A673 (cell line): ENCODE measurements around the gene FBXO22. TPM values are rescaled to one million over a fixed set of nuclear protein-coding genes. Genes with fewer than 3 reads are reported as not detected.
"Not testable (repeated sequence)": the region's sequence is repeated elsewhere in the genome, so short reads cannot be mapped to it uniquely, and the experiment has no call there.

Experiments used
- BruUV-seq: library from RNA; stranded (reverse); fragments of 400-500 nt; replicated peaks from 2 replicates; lab custom pipeline; 2021; lab: Mats Ljungman, UMichigan
- CTCF ChIA-PET: fragments of 300-600 bp; sonication (Branson Sonifier 250); formaldehyde crosslinking; loops from one replicate; lab custom pipeline; 2022; ENCODE audit warnings: antibody characterized with exemption; lab: Charles Lee
- POLR2A ChIA-PET: fragments of 300-600 bp; sonication (Branson Sonifier 250); formaldehyde crosslinking; loops from one replicate; lab custom pipeline; 2022; ENCODE audit warnings: antibody characterized with exemption; ENCODE audit not compliant: low non-redundant PET; lab: Charles Lee
- DNase-seq: peaks from one replicate; pipeline ENCODE4 v3.0.0-alpha.2; 2015; ENCODE audit warnings: low spot score
- H3K27ac ChIP-seq: fragments of 200-600 bp; sonication (generic); 2 replicates; pipeline ENCODE4 v1.5.1; 2016; ENCODE audit warnings: mixed run types, low read depth, mild to moderate bottlenecking, mixed read lengths, antibody characterized with exemption, low read length; ENCODE audit not compliant: poor library complexity, severe bottlenecking
- H3K27me3 ChIP-seq: fragments of 200-600 bp; sonication (generic); replicated peaks from 2 replicates; pipeline ENCODE4 v1.6.1; 2017; ENCODE audit warnings: mixed run types, low read depth, mild to moderate bottlenecking, mixed read lengths, antibody characterized with exemption, low read length; ENCODE audit not compliant: insufficient read depth, poor library complexity
- H3K36me3 ChIP-seq: fragments of 200-600 bp; sonication (generic); 2 replicates; pipeline ENCODE4 v1.6.1; 2016; ENCODE audit warnings: mixed run types, mild to moderate bottlenecking, mixed read lengths, antibody characterized with exemption, low read length; ENCODE audit not compliant: insufficient read depth, poor library complexity, severe bottlenecking
- H3K4me1 ChIP-seq: fragments of 200-600 bp; sonication (generic); 2 replicates; pipeline ENCODE4 v1.6.1; 2017; ENCODE audit warnings: mixed run types, mild to moderate bottlenecking, mixed read lengths, antibody characterized with exemption, low read length; ENCODE audit not compliant: insufficient read depth, poor library complexity, severe bottlenecking
- H3K4me3 ChIP-seq: fragments of 200-600 bp; sonication (generic); 2 replicates; pipeline ENCODE4 v1.5.1; 2016; ENCODE audit warnings: low read depth, mixed run types, mild to moderate bottlenecking, mixed read lengths, low read length; ENCODE audit not compliant: poor library complexity, severe bottlenecking
- H3K9me3 ChIP-seq: fragments of 200-600 bp; sonication (generic); 2 replicates; pipeline ENCODE4 v1.6.1; 2016; ENCODE audit warnings: mixed run types, low read depth, mild to moderate bottlenecking, mixed read lengths, antibody characterized with exemption, low read length; ENCODE audit not compliant: poor library complexity, severe bottlenecking
- EZH2 ChIP-seq: fragments of 200-600 bp; sonication (generic); IDR thresholded peaks from 2 replicates; pipeline ENCODE4 v1.6.1; 2017; ENCODE audit warnings: borderline replicate concordance, low read depth, mild to moderate bottlenecking, mixed read lengths, antibody characterized with exemption, low read length; ENCODE audit not compliant: poor library complexity, severe bottlenecking
- intact Hi-C: fragments of 100-400 bp; cut with micrococcal nuclease; formaldehyde crosslinking; loops from one replicate; pipeline ENCODE4 v1.10.0; 2022; ENCODE audit not compliant: unreplicated experiment
- total RNA-seq: library from RNA; stranded (reverse); gene quantifications from 2 replicates; pipeline ENCODE4 v1.2.3, GENCODE V29; 2021
- TF ChIP-seq, protein P1 (sequence below): fragments of 300-800, 200-600 bp; sonication (generic); conservative IDR thresholded peaks from 2 replicates; pipeline ENCODE4 v1.5.1; 2017; ENCODE audit warnings: low read depth, mild to moderate bottlenecking, antibody characterized with exemption, low read length, moderate library complexity, mixed read lengths

FBXO22 gene
- total RNA-seq, 1 experiment from 2014 or later: 59.0 TPM

DNA sequence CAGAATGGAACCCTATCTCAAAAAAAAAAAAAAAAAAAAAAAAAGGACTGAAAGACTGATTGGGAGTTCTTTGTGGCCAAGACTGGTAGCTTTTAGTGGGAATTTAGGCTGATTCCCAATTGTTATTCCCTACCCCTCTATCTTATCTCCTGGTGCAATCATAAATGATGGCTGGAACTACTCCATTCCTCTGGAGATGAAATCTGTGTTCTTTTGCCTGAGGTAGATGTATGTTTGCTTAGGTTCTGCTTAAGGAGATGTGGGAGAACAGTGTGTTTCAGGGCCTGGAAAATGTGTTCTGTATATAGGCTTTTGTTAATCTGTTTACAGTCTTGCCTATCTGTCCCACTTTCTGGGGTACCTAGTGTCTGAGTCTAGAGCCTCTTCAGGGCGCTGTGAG, 40.9 kb upstream of the FBXO22 start:
- intact Hi-C loops: no loop called here
- CTCF ChIA-PET: no interaction called here
- H3K4me1 ChIP-seq: no peaks in the 10 kb centered on the region
- DNase-seq: no peak
- TF ChIP-seq, protein P1, sequence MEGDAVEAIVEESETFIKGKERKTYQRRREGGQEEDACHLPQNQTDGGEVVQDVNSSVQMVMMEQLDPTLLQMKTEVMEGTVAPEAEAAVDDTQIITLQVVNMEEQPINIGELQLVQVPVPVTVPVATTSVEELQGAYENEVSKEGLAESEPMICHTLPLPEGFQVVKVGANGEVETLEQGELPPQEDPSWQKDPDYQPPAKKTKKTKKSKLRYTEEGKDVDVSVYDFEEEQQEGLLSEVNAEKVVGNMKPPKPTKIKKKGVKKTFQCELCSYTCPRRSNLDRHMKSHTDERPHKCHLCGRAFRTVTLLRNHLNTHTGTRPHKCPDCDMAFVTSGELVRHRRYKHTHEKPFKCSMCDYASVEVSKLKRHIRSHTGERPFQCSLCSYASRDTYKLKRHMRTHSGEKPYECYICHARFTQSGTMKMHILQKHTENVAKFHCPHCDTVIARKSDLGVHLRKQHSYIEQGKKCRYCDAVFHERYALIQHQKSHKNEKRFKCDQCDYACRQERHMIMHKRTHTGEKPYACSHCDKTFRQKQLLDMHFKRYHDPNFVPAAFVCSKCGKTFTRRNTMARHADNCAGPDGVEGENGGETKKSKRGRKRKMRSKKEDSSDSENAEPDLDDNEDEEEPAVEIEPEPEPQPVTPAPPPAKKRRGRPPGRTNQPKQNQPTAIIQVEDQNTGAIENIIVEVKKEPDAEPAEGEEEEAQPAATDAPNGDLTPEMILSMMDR: no peak
- TF ChIP-seq EZH2: no peak
- no peaks in the 10 kb centered on the region for H3K27me3 ChIP-seq
- POLR2A ChIA-PET: interaction anchor here (0.7 kb wide), 1 partner anchor 96 kb away, joined by 3 read pairs; no protein-coding TSS in a partner anchor
- H3K9me3 ChIP-seq: no peaks in the 10 kb centered on the region
- no peak overlapping the region for H3K27ac ChIP-seq
- H3K4me3 ChIP-seq: no peak overlapping the region
- no peaks in the 10 kb centered on the region for H3K36me3 ChIP-seq
- no TSS peak for BruUV-seq

DNA sequence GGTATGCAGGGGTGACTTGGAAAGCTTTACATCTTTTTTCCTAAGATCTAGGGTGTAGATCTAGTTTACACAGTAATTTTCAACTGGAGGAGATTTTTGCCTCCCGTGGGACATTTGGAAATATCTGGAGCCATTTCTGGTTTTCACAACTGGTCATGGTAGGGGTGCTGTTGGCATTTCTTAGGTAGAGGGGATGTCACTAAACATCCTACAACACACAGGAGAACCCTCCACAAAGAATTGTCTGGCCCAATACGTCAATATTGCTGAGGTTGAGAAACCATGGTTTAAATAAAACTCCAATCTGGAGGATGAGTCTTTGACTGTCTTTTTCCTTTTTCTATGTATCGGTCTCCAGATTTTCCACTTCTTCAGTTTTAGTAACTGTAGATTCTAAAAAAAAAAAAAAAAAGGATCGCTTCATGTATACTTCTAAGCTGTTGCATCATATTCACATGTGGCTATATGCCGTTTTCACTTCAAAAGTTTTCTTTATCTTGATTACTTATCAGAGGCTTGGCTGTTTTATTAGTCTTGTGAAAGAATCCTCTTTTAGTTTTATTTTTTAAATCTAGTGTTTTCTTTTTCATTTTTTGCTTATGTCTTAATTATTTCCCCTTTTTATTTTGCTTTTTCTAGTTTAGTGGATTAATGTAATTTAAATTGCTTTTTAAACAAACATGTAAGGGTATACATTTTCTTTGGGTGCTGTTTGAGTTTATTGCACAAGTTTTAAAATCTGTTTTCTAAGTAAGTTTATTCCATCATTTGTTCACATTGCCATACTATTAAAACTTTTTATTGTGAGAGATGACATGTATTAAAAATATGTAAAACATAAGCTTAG, 39.2 kb upstream of the FBXO22 start:
- H3K36me3 ChIP-seq: no peaks in the 10 kb centered on the region
- BruUV-seq: no TSS peak
- CTCF ChIA-PET: no interaction called here

DNA sequence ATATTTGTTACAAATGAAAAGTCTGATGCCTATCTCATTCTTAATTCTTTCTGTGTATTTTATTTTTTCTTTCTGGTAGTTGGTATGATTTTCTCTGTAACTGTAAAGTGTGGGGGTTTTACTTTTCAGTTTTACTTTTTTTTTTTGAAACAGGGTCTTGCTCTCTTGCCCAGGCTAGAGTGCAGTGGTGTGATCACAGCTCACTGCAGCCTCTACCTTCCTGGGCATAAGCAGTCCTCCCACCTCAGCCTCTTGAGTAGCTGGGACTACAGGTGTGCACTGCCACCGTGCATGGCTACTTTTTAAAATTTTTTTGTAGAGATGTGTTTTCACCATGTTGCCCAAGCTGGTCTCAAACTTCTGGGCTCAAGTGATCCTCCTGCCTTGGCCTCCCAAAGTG, 37.6 kb upstream of the FBXO22 start:
- H3K4me3 ChIP-seq, H3K27me3 ChIP-seq, DNase-seq, POLR2A ChIA-PET, H3K4me1 ChIP-seq, intact Hi-C loops, H3K27ac ChIP-seq, H3K9me3 ChIP-seq, H3K36me3 ChIP-seq, BruUV-seq, CTCF ChIA-PET: not testable (repeated sequence)

More for the DNA sequence above, 39.2 kb upstream of the FBXO22 start:
- POLR2A ChIA-PET: no interaction called here
- DNase-seq: no peak
- no peaks in the 10 kb centered on the region for H3K27me3 ChIP-seq
- no peak overlapping the region for H3K4me3 ChIP-seq
- H3K4me1 ChIP-seq: no peaks in the 10 kb centered on the region
- TF ChIP-seq EZH2: no peak
- TF ChIP-seq, protein P1: no peak
- no peaks in the 10 kb centered on the region for H3K9me3 ChIP-seq
- intact Hi-C loops: no loop called here
- no peak overlapping the region for H3K27ac ChIP-seq
